PC-9 (cell line): ENCODE results near the gene TMEM52. TPM values are rescaled to one million over a fixed set of nuclear protein-coding genes. Genes with fewer than 3 reads are reported as not detected.

Source experiments
- BruUV-seq: library from RNA; stranded (reverse); fragments of 400-500 nt; replicated peaks from 2 replicates; lab custom pipeline; 2021; lab: Mats Ljungman, UMichigan
- CTCF ChIA-PET: fragments of 300-600 bp; sonication (Branson Sonifier 250); formaldehyde crosslinking; loops from one replicate; lab custom pipeline; 2022; ENCODE audit warnings: antibody characterized with exemption; lab: Charles Lee
- POLR2A ChIA-PET: fragments of 300-600 bp; sonication (Branson Sonifier 250); formaldehyde crosslinking; loops from one replicate; lab custom pipeline; 2022; ENCODE audit warnings: antibody characterized with exemption; ENCODE audit not compliant: unreplicated experiment; lab: Charles Lee
- DNase-seq, 2 experiments: peaks; one replicate each; pipeline versions ENCODE4 v3.0.0 to v3.0.0-alpha.2; 2015 to 2022; ENCODE audit warnings: mixed read lengths in 1 of 2
- H2AFZ ChIP-seq: fragments of 200-600 bp; sonication (generic); 2 replicates; pipeline ENCODE4 v1.8.1; 2017; ENCODE audit warnings: antibody characterized with exemption
- H3F3A ChIP-seq: fragments of 200-600 bp; sonication (generic); 2 replicates; pipeline ENCODE4 v1.8.1; 2017; ENCODE audit warnings: antibody characterized with exemption, mild to moderate bottlenecking, low read depth; ENCODE audit not compliant: insufficient read depth
- H3K27ac ChIP-seq: fragments of 200-600 bp; sonication (generic); 2 replicates; pipeline ENCODE4 v1.6.1; 2016; ENCODE audit warnings: mixed run types
- H3K27me3 ChIP-seq: fragments of 200-600 bp; sonication (generic); 2 replicates; pipeline ENCODE4 v1.6.1; 2016; ENCODE audit warnings: low read depth, mixed run types; ENCODE audit not compliant: insufficient read depth
- H3K36me3 ChIP-seq: fragments of 200-600 bp; sonication (generic); 2 replicates; pipeline ENCODE4 v1.6.1; 2016; ENCODE audit warnings: low read depth, mixed run types
- H3K4me1 ChIP-seq: fragments of 200-600 bp; sonication (generic); replicated peaks from 2 replicates; pipeline ENCODE4 v1.6.1; 2016; ENCODE audit warnings: mixed run types; ENCODE audit not compliant: insufficient read depth
- H3K4me2 ChIP-seq: fragments of 200-600 bp; sonication (generic); 2 replicates; pipeline ENCODE4 v1.6.1; 2017; ENCODE audit warnings: mixed run types
- H3K4me3 ChIP-seq: fragments of 200-600 bp; sonication (generic); 2 replicates; pipeline ENCODE4 v1.6.1; 2016; ENCODE audit warnings: mixed run types
- H3K79me2 ChIP-seq: fragments of 200-600 bp; sonication (generic); 2 replicates; pipeline ENCODE4 v1.6.1; 2017; ENCODE audit warnings: low read depth, mixed run types
- H3K9me2 ChIP-seq: fragments of 200-600 bp; sonication (generic); 2 replicates; pipeline ENCODE4 v1.8.1; 2017; ENCODE audit warnings: mild to moderate bottlenecking; ENCODE audit not compliant: insufficient read depth
- H3K9me3 ChIP-seq: fragments of 200-600 bp; sonication (generic); 2 replicates; pipeline ENCODE4 v1.8.1; 2016; ENCODE audit warnings: low read depth; ENCODE audit not compliant: insufficient read depth
- H4K20me1 ChIP-seq: fragments of 200-600 bp; sonication (generic); 2 replicates; pipeline ENCODE4 v1.8.1; 2017; ENCODE audit not compliant: insufficient read depth
- CTCF ChIP-seq: fragments of 200-600 bp; sonication (generic); conservative IDR thresholded peaks from 2 replicates; pipeline ENCODE4 v1.6.1; 2017; ENCODE audit warnings: mixed run types, antibody characterized with exemption, mild to moderate bottlenecking, moderate library complexity
- EZH2 ChIP-seq: fragments of 200-600 bp; sonication (generic); IDR thresholded peaks from 2 replicates; pipeline ENCODE4 v1.8.0; 2017; ENCODE audit warnings: antibody characterized with exemption, low read depth
- intact Hi-C: fragments of 100-400 bp; cut with micrococcal nuclease; formaldehyde crosslinking; loops from one replicate; pipeline ENCODE4 v1.10.0; 2022; ENCODE audit not compliant: unreplicated experiment
- total RNA-seq: library from RNA; stranded (reverse); gene quantifications from 2 replicates; pipeline ENCODE4 v1.2.3, GENCODE V29; 2021

Gene TMEM52
- total RNA-seq, 1 experiment from 2014 or later = 7.4 TPM

- H3K9me2 ChIP-seq = no peaks in the 10 kb centered on the region
- H3K4me2 ChIP-seq = no peak overlapping the region
- H3K27ac ChIP-seq = no peak overlapping the region
- DNase-seq = no peak
- peaks cover 9% of the 10 kb centered on the region; the same call in 1 of the 2 replicates for H3K4me1 ChIP-seq
- ChIA-PET POLR2A (no interaction called here), CTCF (no interaction called here)
- H2AFZ ChIP-seq = no peak overlapping the region
- TF ChIP-seq CTCF (no peak), EZH2 (no peak)
- H3K79me2 ChIP-seq = no peaks in the 10 kb centered on the region
- no TSS peak for BruUV-seq
- no peaks in the 10 kb centered on the region for H4K20me1 ChIP-seq
- no peak overlapping the region for H3K4me3 ChIP-seq
- H3K27me3 ChIP-seq = 0 out of 2 replicates have a peak, but pooled peaks cover 20% of the 10 kb centered on the region
- H3K36me3 ChIP-seq = no peaks in the 10 kb centered on the region
- intact Hi-C loops = no loop called here
- peaks cover 6% of the 10 kb centered on the region; the same call in 1 of the 2 replicates for H3F3A ChIP-seq
- no peaks in the 10 kb centered on the region for H3K9me3 ChIP-seq
Measured at GRCh38 chr1:1921459-1921862, 2.4 kb upstream of the TMEM52 start.

GRCh38 chr1:1920608-1921458, 1.8 kb upstream of the TMEM52 start:
- POLR2A ChIA-PET = no interaction called here

More at GRCh38 chr1:1920608-1921458, 1.8 kb upstream of the TMEM52 start:
- Histone ChIP-seq H3K79me2 (no peaks in the 10 kb centered on the region), H4K20me1 (no peaks in the 10 kb centered on the region), H3K9me3 (no peaks in the 10 kb centered on the region), H3K27ac (no peak overlapping the region), H3F3A (peaks cover 6% of the 10 kb centered on the region; the same call in 1 of the 2 replicates), H3K4me1 (peaks cover 9% of the 10 kb centered on the region; the same call in 1 of the 2 replicates), H3K4me2 (no peak overlapping the region), H2AFZ (no peak overlapping the region), H3K9me2 (no peaks in the 10 kb centered on the region), H3K4me3 (no peak overlapping the region), H3K27me3 (0 out of 2 replicates have a peak, but pooled peaks cover 14% of the 10 kb centered on the region), H3K36me3 (no peaks in the 10 kb centered on the region)
- TF ChIP-seq EZH2 = no peak
- TF ChIP-seq CTCF = no peak
- CTCF ChIA-PET = no interaction called here
- intact Hi-C loops = no loop called here
- no TSS peak for BruUV-seq
- DNase-seq = no peak
